Stimulated activated CD4-positive, alpha-beta T cell treated with anti-CD3 and anti-CD28 coated beads, Interleukin-15, amount 100 ng/mL, for 24 hours (primary cell): ENCODE measurements around the gene ERBB3.
A peak's percentile ranks its signal among the peaks of the same experiment; 100 is the strongest.

Experiments
- DNase-seq: peaks from one replicate; pipeline ENCODE4 v3.0.0-alpha.2; 2020

ERBB3 gene

DNA sequence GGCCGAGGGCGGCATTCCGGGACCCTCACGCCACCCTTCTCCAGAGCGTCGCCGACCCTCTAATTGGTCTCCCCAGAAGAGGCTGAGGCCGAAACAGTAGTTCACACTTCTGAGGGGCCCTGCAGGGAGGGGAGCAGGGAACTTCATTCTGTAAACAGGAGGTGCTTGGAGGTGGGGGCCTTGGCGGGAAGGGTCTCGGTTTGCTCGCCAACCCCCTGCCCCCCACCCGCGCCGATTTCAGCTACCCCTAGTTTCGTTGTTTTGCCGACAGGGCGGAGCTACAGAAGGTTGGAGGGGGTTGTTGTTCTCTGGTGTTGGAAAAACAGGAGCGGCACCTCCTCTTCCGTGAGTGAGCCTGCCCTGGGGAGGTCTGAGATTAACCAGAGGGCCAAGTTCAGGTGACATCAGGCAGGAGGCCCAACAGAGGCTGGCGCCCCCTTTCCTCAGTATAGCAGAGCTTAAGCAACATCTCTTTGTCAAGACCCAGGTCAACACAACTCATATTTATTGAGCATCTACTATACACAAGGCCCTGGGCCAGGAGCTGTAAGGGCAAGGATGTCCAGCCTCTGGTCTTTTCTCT, 682 bp downstream of the ERBB3 start:
- no peak for DNase-seq

DNA sequence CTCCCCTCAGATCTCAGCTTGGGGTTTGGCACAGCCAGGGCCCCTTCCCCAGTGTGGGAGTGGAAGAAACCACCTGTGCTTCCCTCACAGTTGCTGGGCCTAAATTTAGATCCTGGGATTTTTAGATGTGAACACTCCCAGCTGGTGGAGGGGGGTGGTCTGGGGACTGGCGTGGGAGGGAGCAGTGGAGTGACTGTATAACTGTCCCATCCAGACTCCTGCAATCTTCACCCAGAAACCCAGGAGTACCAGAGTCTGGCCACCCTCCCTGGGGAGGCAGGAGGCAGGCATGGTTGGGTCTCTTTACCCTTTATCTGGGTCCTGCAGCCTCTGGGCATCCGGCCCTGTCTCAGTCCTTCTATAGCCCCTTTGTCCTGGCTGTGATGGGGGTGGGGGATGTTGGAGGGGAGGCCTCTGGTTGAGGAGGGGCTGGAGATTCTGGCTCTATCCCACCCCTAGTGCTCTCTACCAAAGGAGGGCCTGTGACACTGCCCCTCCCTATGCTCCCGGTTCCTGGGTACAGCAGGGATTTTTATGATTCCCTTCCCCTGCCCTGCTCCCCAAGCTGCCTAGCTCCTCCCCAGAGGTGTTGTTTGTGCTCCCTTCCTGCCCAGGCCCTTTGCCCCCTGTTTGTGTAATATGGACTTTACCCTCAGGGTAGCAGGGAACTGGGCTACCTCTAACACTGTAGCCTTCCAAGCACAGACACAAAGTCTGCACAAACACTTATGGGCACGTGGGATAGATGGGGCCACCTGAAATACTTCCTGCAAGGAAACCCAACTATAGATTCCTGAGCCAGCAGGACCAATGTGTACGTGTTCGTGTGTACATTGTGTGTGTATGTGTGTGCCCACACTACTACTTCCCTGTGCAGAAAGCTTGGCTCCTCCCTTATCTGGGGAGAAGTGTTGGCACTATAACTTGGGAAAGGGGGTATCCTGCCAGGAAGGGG, 1.7 kb downstream of the ERBB3 start:
- DNase-seq, result no peak

DNA sequence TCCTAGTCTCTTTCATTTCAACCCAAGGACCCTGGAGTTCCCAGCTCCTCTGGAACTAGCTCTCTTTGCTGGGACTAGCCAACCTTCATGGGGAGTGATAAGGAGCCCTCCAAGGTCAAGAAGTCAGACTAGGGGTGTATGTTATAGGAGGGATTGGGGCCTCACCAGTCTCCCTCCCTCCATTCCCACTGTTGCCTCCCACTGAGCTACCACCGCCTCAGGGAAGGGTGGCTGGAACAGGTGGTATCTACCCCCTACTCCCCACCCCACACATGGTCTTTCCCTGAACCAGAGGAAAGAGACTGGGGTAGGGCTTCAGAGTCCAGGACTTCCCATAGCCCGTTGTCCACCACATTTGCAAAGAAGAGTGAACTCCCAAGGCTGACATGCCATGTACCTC, 2.4 kb downstream of the ERBB3 start:
- DNase-seq, result no peak

DNA sequence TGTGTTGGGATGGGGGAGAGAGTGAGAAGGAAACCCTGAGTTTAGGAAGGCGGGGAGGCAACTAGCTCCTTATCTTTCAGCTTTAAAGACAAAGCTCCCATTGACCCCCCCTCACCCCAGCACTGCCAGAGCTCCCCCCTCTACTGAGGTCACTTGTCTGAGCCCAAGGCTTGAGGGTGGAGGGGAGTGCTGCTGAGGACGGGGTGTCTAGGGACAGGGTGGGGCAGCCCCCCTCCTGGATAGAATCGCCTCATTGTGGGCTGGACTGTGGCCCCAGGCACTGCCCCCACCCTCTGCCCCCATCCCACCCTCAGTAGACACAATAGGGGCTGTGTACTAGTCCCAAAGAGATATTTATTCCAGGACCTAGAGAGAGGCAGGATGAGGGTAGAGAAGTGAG, 3.0 kb downstream of the ERBB3 start:
- no peak for DNase-seq

DNA sequence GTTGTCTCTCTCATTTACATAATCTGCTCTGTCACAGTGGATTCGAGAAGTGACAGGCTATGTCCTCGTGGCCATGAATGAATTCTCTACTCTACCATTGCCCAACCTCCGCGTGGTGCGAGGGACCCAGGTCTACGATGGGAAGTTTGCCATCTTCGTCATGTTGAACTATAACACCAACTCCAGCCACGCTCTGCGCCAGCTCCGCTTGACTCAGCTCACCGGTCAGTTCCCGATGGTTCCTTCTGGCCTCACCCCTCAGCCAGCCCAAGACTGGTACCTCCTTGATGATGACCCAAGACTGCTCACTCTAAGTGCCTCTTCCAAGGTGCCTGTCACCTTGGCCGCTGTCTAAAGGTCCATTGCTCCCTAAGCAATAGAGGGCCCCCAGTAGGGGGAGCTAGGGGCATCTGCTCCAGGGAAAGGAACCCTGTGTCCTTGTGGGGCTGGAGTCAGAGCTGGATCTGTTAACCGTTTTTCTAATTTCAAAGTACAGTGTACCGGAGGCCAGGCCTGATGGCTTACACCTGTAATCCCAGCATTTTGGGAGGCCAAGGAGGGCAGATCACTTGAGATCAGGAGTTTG, 5.1 kb downstream of the ERBB3 start:
- DNase-seq, result peak; percentile 45

DNA sequence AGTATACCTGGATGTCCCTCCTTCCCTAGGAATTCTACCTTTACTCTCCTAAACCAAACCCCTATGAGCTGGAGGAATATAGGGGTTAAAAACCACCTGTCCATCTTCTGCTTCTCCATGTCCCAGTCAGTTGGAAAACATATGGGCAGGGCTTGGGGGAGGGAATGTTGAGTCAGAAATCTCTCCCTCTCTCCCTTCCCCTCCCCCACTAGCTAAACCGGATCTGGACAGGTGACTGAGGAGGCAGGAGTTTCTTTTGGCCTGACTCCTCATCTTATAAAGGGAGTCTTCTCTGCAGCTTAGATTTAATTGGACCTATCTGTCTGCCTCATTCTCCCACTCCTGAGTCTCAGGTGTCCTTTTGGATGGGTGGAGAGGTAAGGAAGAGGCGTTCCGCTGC, 6.1 kb downstream of the ERBB3 start:
- DNase-seq, result no peak

DNA sequence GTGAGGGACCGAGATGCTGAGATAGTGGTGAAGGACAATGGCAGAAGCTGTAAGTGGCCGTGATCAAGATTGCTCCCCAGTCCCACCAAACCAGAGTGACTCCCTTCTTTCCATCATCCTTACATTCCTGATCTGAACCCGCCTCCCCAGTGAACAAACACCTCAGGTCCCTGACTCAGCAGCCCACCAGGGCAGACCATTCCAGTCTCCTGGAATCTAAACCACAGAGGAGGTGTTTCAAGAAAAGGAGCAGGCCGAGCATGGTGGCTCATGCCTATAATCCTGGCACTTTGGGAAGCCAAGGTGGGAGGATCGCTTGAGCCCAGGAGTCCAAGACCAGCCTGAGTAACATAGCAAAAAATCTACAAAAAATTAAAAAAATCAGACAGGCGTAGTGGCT, 6.6 kb downstream of the ERBB3 start:
- no peak for DNase-seq

DNA sequence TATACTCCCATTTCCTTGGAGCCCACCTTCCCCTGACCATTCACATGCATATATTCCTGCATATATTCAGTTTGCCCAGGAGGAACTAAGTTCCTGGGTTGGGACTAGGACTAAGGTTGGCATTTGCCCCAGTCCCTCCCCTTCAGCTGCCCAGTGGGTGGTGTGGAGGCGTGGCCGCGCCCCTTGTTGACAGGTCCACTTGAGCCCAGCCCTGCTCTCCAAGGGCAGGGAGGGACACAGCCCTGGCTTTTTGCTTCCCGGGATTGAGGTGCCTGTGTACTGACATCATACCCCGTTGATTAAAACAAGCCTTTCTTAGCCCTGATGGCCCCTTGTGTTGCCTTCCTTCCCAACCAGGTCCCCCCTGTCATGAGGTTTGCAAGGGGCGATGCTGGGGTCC, 7.3 kb downstream of the ERBB3 start:
- no peak for DNase-seq

DNA sequence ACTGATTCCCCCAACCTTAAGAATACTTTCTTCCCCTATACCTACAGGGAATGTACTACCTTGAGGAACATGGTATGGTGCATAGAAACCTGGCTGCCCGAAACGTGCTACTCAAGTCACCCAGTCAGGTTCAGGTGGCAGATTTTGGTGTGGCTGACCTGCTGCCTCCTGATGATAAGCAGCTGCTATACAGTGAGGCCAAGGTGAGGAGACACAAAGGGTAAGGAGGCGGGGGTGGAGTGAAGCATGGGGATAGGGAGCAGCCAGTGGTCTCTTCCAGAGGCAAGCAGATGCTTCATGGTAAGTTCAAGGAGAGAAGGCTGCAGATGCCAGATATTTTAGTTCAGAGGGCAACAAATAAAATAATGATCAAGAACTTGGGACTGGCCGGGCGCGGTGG, 17.8 kb downstream of the ERBB3 start:
- no peak for DNase-seq

DNA sequence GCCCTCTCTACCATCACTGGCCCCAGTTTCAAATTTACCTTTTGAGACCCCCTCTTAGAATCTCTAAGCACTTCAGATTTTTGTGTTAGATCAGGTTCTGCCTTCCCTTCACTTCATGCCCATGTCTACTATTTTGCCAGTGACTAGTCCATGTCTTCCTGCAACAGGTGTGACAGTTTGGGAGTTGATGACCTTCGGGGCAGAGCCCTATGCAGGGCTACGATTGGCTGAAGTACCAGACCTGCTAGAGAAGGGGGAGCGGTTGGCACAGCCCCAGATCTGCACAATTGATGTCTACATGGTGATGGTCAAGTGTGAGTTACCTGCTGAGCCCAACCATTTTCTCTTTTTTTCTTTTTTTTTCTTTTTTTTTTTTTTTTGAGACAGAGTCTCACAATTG, 18.6 kb downstream of the ERBB3 start:
- no peak for DNase-seq

DNA sequence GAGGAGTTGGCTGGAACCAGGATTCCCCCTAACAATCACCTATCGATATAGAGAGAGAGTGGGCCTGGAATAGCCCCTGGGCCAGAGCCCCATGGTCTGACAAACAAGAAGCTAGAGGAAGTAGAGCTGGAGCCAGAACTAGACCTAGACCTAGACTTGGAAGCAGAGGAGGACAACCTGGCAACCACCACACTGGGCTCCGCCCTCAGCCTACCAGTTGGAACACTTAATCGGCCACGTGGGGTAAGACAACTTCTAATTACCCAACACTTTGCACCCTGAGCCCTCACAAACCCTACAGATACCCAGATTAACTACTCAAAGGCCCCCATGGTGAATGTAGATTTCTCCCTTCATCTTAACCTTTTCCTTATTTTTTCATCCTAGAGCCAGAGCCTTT, 19.8 kb downstream of the ERBB3 start:
- no peak for DNase-seq

DNA sequence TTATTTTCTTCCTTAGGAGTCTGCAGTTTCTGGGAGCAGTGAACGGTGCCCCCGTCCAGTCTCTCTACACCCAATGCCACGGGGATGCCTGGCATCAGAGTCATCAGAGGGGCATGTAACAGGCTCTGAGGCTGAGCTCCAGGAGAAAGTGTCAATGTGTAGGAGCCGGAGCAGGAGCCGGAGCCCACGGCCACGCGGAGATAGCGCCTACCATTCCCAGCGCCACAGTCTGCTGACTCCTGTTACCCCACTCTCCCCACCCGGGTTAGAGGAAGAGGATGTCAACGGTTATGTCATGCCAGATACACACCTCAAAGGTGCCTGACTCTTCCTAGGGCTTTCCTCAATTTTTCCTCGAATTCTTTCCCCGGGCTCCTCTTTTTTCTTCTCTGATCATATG, 21.1 kb downstream of the ERBB3 start:
- no peak for DNase-seq

DNA sequence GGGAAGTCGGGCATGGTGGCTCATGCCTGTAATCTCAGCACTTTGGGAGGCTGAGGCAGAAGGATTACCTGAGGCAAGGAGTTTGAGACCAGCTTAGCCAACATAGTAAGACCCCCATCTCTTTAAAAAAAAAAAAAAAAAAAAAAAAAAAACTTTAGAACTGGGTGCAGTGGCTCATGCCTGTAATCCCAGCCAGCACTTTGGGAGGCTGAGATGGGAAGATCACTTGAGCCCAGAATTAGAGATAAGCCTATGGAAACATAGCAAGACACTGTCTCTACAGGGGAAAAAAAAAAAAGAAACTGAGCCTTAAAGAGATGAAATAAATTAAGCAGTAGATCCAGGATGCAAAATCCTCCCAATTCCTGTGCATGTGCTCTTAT, 22.7 kb downstream of the ERBB3 start:
- no peak for DNase-seq

DNA sequence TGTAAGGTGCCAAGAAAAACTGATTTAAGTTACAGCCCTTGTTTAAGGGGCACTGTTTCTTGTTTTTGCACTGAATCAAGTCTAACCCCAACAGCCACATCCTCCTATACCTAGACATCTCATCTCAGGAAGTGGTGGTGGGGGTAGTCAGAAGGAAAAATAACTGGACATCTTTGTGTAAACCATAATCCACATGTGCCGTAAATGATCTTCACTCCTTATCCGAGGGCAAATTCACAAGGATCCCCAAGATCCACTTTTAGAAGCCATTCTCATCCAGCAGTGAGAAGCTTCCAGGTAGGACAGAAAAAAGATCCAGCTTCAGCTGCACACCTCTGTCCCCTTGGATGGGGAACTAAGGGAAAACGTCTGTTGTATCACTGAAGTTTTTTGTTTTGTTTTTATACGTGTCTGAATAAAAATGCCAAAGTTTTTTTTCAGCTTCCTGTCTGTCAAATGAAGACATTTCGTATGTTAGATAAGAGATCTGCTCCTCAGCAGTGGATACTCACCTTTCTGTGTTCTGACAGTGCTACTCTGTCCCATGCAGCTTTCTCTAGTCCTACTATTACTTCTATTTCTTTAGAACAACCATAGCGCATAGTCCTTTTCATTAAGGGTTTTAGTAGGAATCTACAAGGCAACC, 23.2 kb downstream of the ERBB3 start:
- DNase-seq, result no peak

DNA sequence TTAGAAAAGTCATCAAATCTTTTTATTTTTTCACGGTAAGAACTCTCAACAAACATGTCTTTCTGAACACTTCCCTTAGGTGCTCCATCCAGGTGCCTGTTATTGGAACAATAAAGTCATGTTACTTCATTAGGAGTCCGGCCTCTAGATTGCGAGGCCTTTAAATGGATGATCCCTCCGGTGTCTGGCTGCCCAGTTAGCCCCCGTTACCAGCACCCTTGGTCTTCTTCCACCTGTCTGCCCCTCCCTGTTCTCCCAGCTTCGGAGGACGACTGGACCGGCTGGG, 23.8 kb downstream of the ERBB3 start:
- DNase-seq, result no peak

DNA sequence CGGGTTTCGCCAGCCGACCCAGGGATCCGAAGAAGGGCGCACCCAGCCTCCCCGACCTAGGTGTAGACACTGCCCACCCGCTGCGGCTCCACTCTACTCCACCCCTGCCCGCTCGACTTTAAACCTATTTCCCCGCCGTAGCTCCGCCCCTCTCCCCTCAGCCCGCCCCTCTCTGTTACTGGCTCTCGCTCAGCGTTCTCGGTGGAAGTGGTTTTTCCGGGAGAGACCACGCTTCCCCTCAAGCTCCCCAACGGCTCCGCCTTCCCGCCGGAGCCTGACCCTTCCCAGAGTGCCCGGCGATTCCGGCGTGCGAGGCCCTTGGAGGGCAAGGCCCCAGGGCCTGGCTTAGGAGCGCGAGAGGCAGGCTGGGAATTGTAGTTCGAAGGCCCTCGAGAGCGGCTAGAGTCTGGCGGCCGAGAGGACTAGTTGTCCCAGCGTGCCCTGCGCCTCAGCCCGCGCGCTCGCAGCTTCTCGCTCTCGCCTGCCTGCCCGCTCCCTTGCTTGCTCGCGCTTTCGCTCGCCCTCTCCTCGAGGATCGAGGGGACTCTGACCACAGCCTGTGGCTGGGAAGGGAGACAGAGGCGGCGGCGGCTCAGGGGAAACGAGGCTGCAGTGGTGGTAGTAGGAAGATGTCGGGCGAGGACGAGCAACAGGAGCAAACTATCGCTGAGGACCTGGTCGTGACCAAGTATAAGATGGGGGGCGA, 24.3 kb downstream of the ERBB3 start, which contains the start of gene PA2G4:
TSS of gene PA2G4 (plus strand) at position 451 of the 706 bp plus-strand sequence. CDS start at position 630, 179 bp downstream.
- peak; percentile 99 for DNase-seq

DNA sequence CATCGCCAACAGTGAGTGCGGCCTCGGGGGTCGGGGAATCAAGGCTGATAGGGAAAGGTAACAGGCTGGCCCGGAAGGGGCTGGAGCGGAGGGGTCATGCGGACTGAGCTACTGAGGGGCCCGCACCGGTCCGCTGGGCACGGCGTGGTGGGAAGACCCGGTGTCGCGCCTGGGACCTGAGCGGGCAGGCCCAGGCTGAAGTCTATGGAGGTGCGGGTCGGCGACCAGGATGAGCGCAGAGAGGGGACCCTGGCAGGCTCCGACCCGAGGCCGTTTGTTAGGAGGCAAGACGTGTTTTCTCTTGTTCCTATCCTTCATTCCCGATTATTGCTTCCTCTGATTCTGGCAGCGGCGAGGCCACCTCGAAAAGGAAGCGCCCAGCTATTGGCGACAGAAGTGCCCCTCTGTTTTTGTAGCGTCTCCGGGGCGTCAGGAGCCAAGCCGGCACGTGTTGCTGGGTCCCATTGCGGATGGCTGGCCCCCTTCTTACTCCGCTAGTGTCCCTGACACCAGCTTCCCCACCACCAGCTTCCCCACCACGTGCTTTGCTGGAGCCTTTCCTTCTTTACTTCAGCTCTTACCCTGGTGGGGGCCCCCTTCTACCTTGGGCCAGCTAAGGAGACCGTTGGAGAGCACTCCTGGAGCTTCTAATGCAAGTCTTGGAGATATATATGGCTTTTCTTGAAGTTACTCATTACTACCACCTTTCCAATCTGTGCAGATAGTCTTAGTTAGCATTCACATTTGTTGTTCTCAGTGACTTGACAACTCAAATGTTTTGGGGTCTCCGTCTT, 25.0 kb downstream of the ERBB3 start:
- DNase-seq, result peak; percentile 58

DNA sequence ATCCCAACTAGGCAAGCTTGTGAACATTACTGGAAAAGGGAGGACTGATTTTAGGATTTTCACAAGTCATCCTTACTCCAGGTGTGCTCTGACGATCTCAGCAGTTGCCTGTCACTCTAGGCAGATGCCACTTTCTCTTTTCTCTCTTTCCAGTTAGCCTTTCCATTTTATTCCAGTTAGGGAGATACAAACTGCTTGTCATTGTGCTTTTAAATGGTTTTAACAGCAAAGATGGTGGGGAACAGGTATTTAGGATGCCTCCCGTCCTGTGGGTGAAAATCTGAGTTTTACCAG, 25.6 kb downstream of the ERBB3 start:
- no peak for DNase-seq

DNA sequence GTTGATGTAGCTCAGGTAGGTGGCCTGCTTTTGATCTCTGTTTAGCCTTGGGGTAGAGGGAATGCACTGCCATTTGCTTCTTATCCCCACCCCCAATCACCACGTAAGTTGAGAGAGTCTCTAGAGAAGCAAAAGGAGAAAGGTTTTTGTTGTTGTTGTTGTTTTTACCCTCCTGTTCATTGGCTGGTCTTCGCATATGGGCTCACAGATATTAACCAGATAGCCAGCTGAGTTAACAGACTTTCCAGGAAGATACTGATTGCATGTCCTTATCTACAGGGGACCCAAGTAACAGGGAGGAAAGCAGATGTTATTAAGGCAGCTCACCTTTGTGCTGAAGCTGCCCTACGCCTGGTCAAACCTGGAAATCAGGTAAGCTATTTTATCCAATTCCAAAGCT, 27.3 kb downstream of the ERBB3 start:
- no peak for DNase-seq

DNA sequence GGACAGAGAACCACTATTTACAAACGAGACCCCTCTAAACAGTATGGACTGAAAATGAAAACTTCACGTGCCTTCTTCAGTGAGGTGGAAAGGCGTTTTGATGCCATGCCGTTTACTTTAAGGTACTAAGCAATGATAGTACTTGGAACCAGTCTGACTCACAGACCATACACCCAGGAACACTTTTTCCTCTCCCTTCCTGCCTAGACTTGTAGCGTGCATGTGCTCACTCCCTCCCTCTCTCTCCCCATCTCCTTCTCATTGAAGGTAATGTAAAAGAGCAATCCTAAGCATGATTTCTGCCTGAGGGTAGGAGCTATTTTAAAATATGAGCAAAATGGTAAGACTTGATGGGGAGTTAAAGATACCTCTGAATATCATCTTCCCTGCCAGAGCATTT, 30.6 kb downstream of the ERBB3 start:
- no peak for DNase-seq

DNA sequence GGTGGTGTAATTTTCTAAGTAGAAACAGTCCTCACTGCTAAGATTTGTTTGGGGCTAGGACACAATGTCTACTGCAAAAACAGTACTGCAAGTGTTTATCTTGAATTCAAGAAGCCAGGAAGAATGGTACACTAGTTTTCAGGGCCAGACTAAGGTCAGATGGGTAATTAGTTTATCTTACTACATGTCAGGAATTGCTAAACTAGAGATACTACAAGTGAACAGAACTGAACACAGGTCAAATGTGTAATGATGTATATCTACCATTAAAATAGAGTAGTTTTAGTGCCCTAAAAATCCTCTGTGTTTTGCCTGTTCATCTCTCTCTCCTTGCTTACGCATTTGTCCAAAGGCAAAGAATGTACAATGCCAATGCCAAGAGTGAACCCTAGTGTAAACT, 34.1 kb downstream of the ERBB3 start:
- DNase-seq, result no peak

DNA sequence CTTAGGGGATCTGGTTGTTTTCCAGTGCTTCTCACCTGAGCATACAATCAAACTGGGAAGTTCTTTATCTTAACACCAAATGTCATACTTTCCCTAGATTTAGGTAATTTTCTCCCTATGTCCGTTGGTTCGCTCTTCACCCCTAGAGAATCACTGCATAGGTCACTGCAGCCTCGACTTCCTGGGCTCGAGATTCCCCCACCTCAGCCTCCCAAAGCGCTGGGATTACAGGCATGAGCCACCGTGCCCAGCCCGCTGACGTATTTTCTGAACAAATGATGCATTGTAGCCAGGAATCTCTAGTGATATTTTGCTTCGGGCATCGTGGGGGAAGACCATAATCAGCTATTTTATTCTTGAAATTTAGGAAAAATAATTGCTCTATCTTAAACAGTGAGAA, 35.4 kb downstream of the ERBB3 start:
- DNase-seq, result no peak
